DOHH2 (cell line): Measurements from ENCODE around the gene NNAT.

Experiments
- EZH2phosphoT487 ChIP-seq: fragments of 200-600 bp; sonication (generic); IDR thresholded peaks from 2 replicates; pipeline ENCODE4 v1.6.1; 2017; ENCODE audit warnings: borderline replicate concordance, mild to moderate bottlenecking, antibody characterized with exemption, low read length, moderate library complexity, mixed read lengths
- TF ChIP-seq, protein P1 (sequence below): fragments of 200-600 bp; sonication (generic); IDR thresholded peaks from one replicate; pipeline ENCODE4 v1.5.1; 2014; ENCODE audit warnings: antibody characterized with exemption, mild to moderate bottlenecking, low read depth, low read length; ENCODE audit not compliant: poor library complexity, severe bottlenecking

DNA sequence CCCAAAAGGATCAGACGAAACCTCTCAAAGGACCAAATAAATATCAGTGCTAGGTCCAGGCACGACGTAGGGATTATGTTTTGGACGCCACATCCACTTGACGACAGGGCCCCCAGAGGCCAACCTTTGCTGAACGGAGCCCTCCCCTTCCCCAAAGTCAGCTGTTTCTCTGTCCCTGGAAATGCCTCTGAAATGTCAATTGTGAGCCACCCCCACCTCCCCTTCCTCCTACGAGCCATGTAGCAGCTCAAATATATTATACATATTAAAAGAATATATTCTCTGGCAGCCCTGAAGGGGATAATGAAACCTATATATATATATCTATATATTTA is 46.2 kb downstream of the NNAT start:
- TF ChIP-seq, protein P1, sequence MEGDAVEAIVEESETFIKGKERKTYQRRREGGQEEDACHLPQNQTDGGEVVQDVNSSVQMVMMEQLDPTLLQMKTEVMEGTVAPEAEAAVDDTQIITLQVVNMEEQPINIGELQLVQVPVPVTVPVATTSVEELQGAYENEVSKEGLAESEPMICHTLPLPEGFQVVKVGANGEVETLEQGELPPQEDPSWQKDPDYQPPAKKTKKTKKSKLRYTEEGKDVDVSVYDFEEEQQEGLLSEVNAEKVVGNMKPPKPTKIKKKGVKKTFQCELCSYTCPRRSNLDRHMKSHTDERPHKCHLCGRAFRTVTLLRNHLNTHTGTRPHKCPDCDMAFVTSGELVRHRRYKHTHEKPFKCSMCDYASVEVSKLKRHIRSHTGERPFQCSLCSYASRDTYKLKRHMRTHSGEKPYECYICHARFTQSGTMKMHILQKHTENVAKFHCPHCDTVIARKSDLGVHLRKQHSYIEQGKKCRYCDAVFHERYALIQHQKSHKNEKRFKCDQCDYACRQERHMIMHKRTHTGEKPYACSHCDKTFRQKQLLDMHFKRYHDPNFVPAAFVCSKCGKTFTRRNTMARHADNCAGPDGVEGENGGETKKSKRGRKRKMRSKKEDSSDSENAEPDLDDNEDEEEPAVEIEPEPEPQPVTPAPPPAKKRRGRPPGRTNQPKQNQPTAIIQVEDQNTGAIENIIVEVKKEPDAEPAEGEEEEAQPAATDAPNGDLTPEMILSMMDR, result no peak
- no peak for TF ChIP-seq EZH2phosphoT487
